HEK293T (cell line): ENCODE results near the gene FCN3.

Experiments
- ARNT ChIP-seq: fragments of 450-650 bp; IDR thresholded peaks from 2 replicates; pipeline ENCODE4 v1.6.1; 2017; ENCODE audit warnings: mild to moderate bottlenecking
- BHLHE40 ChIP-seq: fragments of 450-650 bp; IDR thresholded peaks from 2 replicates; pipeline ENCODE4 v1.6.1; 2016; ENCODE audit warnings: mild to moderate bottlenecking, moderate library complexity, borderline replicate concordance
- CTBP1 ChIP-seq: fragments of 450-650 bp; IDR thresholded peaks from 2 replicates; pipeline ENCODE4 v1.6.1; 2016; ENCODE audit warnings: borderline replicate concordance
- ELF4 ChIP-seq: fragments of 450-650 bp; IDR thresholded peaks from 2 replicates; pipeline ENCODE4 v1.6.1; 2017; ENCODE audit warnings: antibody characterized with exemption
- FOXA1 ChIP-seq: fragments of 450-650 bp; IDR thresholded peaks from 2 replicates; pipeline ENCODE4 v1.6.1; 2016; ENCODE audit warnings: mild to moderate bottlenecking
- FOXK2 ChIP-seq: fragments of 450-650 bp; IDR thresholded peaks from 2 replicates; pipeline ENCODE4 v1.6.1; 2016; ENCODE audit warnings: mild to moderate bottlenecking
- FOXM1 ChIP-seq: fragments of 450-650 bp; IDR thresholded peaks from 2 replicates; pipeline ENCODE4 v1.6.1; 2017; ENCODE audit warnings: mild to moderate bottlenecking, borderline replicate concordance
- HDGF ChIP-seq: fragments of 450-650 bp; IDR thresholded peaks from 2 replicates; pipeline ENCODE4 v1.6.1; 2017; ENCODE audit warnings: antibody characterized with exemption, borderline replicate concordance
- PKNOX1 ChIP-seq: fragments of 450-650 bp; IDR thresholded peaks from 2 replicates; pipeline ENCODE4 v1.6.1; 2016
- SP1 ChIP-seq: fragments of 450-650 bp; IDR thresholded peaks from 2 replicates; pipeline ENCODE4 v1.6.1; 2017
- SUZ12 ChIP-seq: fragments of 450-650 bp; IDR thresholded peaks from 2 replicates; pipeline ENCODE4 v1.6.1; 2016; ENCODE audit warnings: mild to moderate bottlenecking
- TARDBP ChIP-seq: fragments of 450-650 bp; IDR thresholded peaks from 2 replicates; pipeline ENCODE4 v1.6.1; 2016

GRCh38 chr1:27410709-27411108, 36.1 kb upstream of the FCN3 start:
- no peak for TF ChIP-seq FOXK2
- no peak for TF ChIP-seq FOXA1
- no peak for TF ChIP-seq SP1
- no peak for TF ChIP-seq ELF4
- TF ChIP-seq FOXM1, result no peak
- TF ChIP-seq HDGF, result no peak
- TF ChIP-seq TARDBP, result no peak
- no peak for TF ChIP-seq CTBP1
- TF ChIP-seq PKNOX1, result no peak
- TF ChIP-seq ARNT, result no peak
- no peak for TF ChIP-seq BHLHE40
- no peak for TF ChIP-seq SUZ12
